ENCODE measurements around the gene MYO1C. TPM values are rescaled to one million over a fixed set of nuclear protein-coding genes. Genes with fewer than 3 reads are reported as not detected.
"Not testable (repeated sequence)": the region's sequence is repeated elsewhere in the genome, so short reads cannot be mapped to it uniquely, and the experiment has no call there.

Gene MYO1C
- total RNA-seq, 1 donor from 2014 or later, result 322 TPM

GRCh38 chr17:1420163-1420562, 72.3 kb downstream of the MYO1C start:
- intact Hi-C loops (cut with DNase I), result no loop called here
- no peaks in the 10 kb centered on the region for H3K9me3 ChIP-seq
- ATAC-seq (no peak), DNase-seq (no peak)
- peaks cover 40% of the 10 kb centered on the region for H3K36me3 ChIP-seq
- H3K27ac ChIP-seq, result no peak overlapping the region
- peaks cover 4% of the 10 kb centered on the region for H3K4me1 ChIP-seq
- TF ChIP-seq, protein P1, sequence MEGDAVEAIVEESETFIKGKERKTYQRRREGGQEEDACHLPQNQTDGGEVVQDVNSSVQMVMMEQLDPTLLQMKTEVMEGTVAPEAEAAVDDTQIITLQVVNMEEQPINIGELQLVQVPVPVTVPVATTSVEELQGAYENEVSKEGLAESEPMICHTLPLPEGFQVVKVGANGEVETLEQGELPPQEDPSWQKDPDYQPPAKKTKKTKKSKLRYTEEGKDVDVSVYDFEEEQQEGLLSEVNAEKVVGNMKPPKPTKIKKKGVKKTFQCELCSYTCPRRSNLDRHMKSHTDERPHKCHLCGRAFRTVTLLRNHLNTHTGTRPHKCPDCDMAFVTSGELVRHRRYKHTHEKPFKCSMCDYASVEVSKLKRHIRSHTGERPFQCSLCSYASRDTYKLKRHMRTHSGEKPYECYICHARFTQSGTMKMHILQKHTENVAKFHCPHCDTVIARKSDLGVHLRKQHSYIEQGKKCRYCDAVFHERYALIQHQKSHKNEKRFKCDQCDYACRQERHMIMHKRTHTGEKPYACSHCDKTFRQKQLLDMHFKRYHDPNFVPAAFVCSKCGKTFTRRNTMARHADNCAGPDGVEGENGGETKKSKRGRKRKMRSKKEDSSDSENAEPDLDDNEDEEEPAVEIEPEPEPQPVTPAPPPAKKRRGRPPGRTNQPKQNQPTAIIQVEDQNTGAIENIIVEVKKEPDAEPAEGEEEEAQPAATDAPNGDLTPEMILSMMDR (IDR thresholded peaks at IDR 0.05), result no peak
- no peak overlapping the region for H3K4me3 ChIP-seq
- no peaks in the 10 kb centered on the region for H3K27me3 ChIP-seq

DNA sequence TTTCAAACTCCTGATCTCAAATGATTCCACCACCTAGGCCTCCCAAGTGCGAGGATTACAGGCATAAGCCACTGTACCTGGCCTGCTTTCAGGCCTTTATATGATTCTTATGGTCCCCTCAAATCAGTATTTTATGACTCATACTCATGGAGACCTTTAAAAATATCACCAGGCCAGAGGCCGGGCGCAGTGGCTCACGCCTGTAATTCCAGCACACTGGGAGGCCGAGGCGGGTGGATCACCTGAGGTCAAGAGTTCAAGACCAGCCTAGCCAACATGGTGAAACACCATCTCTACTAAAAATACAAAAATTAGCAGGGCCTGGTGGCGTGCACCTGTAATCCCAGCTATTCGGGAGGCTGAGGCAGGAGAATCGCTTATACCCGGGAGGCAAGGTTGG, 74.0 kb downstream of the MYO1C start:
- H3K4me3 ChIP-seq; H3K27ac ChIP-seq; H3K9me3 ChIP-seq; ATAC-seq; DNase-seq; H3K4me1 ChIP-seq; intact Hi-C loops (cut with DNase I); H3K27me3 ChIP-seq: not testable (repeated sequence)
- peaks cover 37% of the 10 kb centered on the region for H3K36me3 ChIP-seq

DNA sequence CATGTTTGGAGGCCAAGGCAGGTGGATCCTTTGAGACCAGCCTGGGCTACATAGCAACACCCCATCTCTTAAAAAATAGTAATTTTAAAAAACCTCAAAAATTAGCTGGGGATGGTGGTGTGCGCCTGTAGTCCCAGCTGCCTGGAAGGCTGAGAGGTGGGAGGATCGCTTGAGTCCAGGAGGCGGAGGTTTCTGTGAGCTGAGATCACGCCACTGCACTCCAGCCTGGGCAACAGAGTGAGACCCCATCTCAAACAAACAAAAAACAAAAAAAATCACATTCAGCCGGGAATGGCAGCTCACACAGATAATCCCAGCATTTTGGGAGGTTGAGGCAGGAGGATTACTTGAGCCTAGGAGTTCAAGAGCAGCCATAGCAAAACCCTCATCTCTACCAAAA, 76.1 kb downstream of the MYO1C start:
- Histone ChIP-seq H3K4me1 (peaks cover 6% of the 10 kb centered on the region), H3K4me3 (no peak overlapping the region), H3K27me3 (no peaks in the 10 kb centered on the region), H3K36me3 (peaks cover 18% of the 10 kb centered on the region), H3K9me3 (no peaks in the 10 kb centered on the region), H3K27ac (no peak overlapping the region)
- intact Hi-C loops (cut with DNase I), result no loop called here
- TF ChIP-seq, protein P1 (IDR thresholded peaks at IDR 0.05), result no peak
- ATAC-seq (no peak), DNase-seq (no peak)

DNA sequence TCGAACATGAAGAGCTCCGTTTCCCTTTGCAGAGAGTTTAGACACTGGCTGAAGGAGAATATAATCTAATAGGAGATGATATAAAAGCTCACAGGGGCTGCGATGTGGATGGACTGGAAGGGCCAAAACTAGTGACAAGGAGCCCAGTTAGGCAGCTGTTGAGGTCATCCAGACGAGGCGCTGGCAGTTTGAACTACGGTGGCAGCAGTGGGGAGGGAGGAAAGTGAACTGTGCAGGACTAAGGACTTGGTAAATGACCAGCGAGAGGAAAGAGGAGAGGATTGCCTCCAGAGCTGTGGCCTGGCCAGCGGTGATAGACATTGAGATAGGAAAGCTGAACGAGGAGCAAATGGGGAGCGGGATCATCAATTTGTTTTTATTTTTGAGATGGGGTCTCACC, 77.9 kb downstream of the MYO1C start:
- intact Hi-C loops (cut with DNase I), result no loop called here
- Histone ChIP-seq H3K4me1 (peaks cover 6% of the 10 kb centered on the region), H3K9me3 (no peaks in the 10 kb centered on the region), H3K27ac (no peak overlapping the region), H3K4me3 (no peak overlapping the region), H3K27me3 (no peaks in the 10 kb centered on the region), H3K36me3 (peaks cover under 1% of the 10 kb centered on the region)
- TF ChIP-seq, protein P1 (IDR thresholded peaks at IDR 0.05), result no peak
- DNase-seq (peak; percentile 20), ATAC-seq (no peak)

Other genes starting within 250 kb of the MYO1C start
- gene BHLHA9, start 222.2 kb downstream of the MYO1C start, total RNA-seq, result not detected
- not detected for gene TRARG1, start 213.0 kb downstream of the MYO1C start, total RNA-seq
- 393 TPM for gene YWHAE, start 92.5 kb downstream of the MYO1C start, total RNA-seq
- 81.3 TPM for gene CRK, start 36.5 kb downstream of the MYO1C start, total RNA-seq
- gene INPP5K, start 23.9 kb upstream of the MYO1C start, total RNA-seq, result 69.8 TPM
- gene PITPNA, start 70.1 kb upstream of the MYO1C start, total RNA-seq, result 81.9 TPM
- 39.9 TPM for gene SLC43A2, start 136.1 kb upstream of the MYO1C start, total RNA-seq
- 48.5 TPM for gene SCARF1, start 153.0 kb upstream of the MYO1C start, total RNA-seq
- gene RILP, start 157.2 kb upstream of the MYO1C start, total RNA-seq, result 39.5 TPM
- 263 TPM for gene PRPF8, start 192.2 kb upstream of the MYO1C start, total RNA-seq
- gene TLCD2, start 217.7 kb upstream of the MYO1C start, total RNA-seq, result 12.7 TPM
- gene WDR81, start 232.0 kb upstream of the MYO1C start, total RNA-seq, result 43.9 TPM